Naive thymus-derived CD4-positive, alpha-beta T cell (primary cell): ENCODE measurements around the gene TMA7. TPM values are rescaled to one million over a fixed set of nuclear protein-coding genes. Genes with fewer than 3 reads are reported as not detected.
"Not testable (repeated sequence)": the region's sequence is repeated elsewhere in the genome, so short reads cannot be mapped to it uniquely, and the experiment has no call there.

ENCODE experiments used
- ATAC-seq: fragments of 150-1000 bp; cut with Tn5 transposase; 2 replicates; pipeline ENCODE4 v1.10.0; 2021; ENCODE audit warnings: mild to moderate bottlenecking, moderate library complexity
- CTCF ChIA-PET: fragments of 350-600 bp; sonication (Branson Sonifier 250); formaldehyde crosslinking; loops from one replicate; lab custom pipeline; 2021; ENCODE audit warnings: antibody characterized with exemption; lab: Charles Lee
- POLR2A ChIA-PET: fragments of 350-600 bp; sonication (Branson Sonifier 250); formaldehyde crosslinking; loops from one replicate; lab custom pipeline; 2021; ENCODE audit warnings: antibody characterized with exemption, inconsistent platforms; lab: Charles Lee
- DNase-seq, 9 donors: peaks; one replicate each; pipeline versions ENCODE4 v3.0.0 to v3.0.0-alpha.2; 2020 to 2022; ENCODE audit warnings: mixed read lengths in 1 of 9
- H3K27ac ChIP-seq: one replicate; pipeline ENCODE4 v1.7.0; 2013; ENCODE audit warnings: mild to moderate bottlenecking, low read depth, low read length, moderate library complexity
- H3K27me3 ChIP-seq, 2 donors: one replicate each; pipeline ENCODE4 v1.7.0; 2013; ENCODE audit warnings: low read length in 2 of 2, mild to moderate bottlenecking in 2 of 2, moderate library complexity in 2 of 2; ENCODE audit not compliant: control insufficient read depth in 2 of 2, insufficient read depth in 2 of 2
- H3K36me3 ChIP-seq, 3 experiments: 1 replicate in 2 of 3; 2 replicates in 1 of 3; pipeline ENCODE4 v1.7.0; 2013; ENCODE audit warnings: low read length in 3 of 3, mild to moderate bottlenecking in 3 of 3, moderate library complexity in 1 of 3; ENCODE audit not compliant: insufficient read depth in 3 of 3, control insufficient read depth in 2 of 3
- H3K4me1 ChIP-seq, 2 donors: one replicate each; pipeline ENCODE4 v1.7.0; 2013; ENCODE audit warnings: low read length in 2 of 2, mild to moderate bottlenecking in 2 of 2, moderate library complexity in 1 of 2; ENCODE audit not compliant: control insufficient read depth in 2 of 2, insufficient read depth in 2 of 2
- H3K4me3 ChIP-seq: 2 replicates; pipeline ENCODE4 v1.7.0; 2013; ENCODE audit warnings: mild to moderate bottlenecking, low read length
- H3K9me3 ChIP-seq, 3 experiments: 1 replicate in 2 of 3; 2 replicates in 1 of 3; pipeline ENCODE4 v1.7.0; 2013; ENCODE audit warnings: low read length in 3 of 3; ENCODE audit not compliant: control insufficient read depth in 2 of 3
- H3K27ac Mint-ChIP-seq, 9 donors: one replicate each; pipeline ENCODE4 v1.8.0; 2020 to 2022; ENCODE audit warnings: mixed read lengths in 9 of 9, mild to moderate bottlenecking in 8 of 9, moderate library complexity in 5 of 9, inconsistent platforms in 2 of 9
- H3K27me3 Mint-ChIP-seq, 5 donors: one replicate each; pipeline ENCODE4 v1.8.0; 2021 to 2022; ENCODE audit warnings: mixed read lengths in 5 of 5, mild to moderate bottlenecking in 1 of 5
- H3K36me3 Mint-ChIP-seq, 5 donors: one replicate each; pipeline ENCODE4 v1.8.0; 2020 to 2022; ENCODE audit warnings: mixed read lengths in 5 of 5, mild to moderate bottlenecking in 3 of 5, inconsistent platforms in 1 of 5
- H3K4me1 Mint-ChIP-seq, 7 donors: one replicate each; pipeline ENCODE4 v1.8.0; 2020 to 2022; ENCODE audit warnings: mixed read lengths in 7 of 7, mild to moderate bottlenecking in 3 of 7, inconsistent platforms in 1 of 7
- H3K4me3 Mint-ChIP-seq, 10 donors: one replicate each; pipeline ENCODE4 v1.8.0; 2020 to 2022; ENCODE audit warnings: mild to moderate bottlenecking in 10 of 10, mixed read lengths in 10 of 10, moderate library complexity in 6 of 10, inconsistent platforms in 2 of 10
- H3K9me3 Mint-ChIP-seq, 11 donors: one replicate each; pipeline ENCODE4 v1.8.0; 2020 to 2022; ENCODE audit warnings: mixed read lengths in 11 of 11, mild to moderate bottlenecking in 4 of 11, inconsistent platforms in 1 of 11, moderate library complexity in 1 of 11
- intact Hi-C, 2 donors: fragments of 100-400 bp; cut with micrococcal nuclease; formaldehyde crosslinking; loops; one replicate each; pipeline ENCODE4 v1.15.1; 2023
- polyA plus RNA-seq, 2 donors: library from polyadenylated mRNA; unstranded; fragments of 300-500 nt; fragmentation: Illumina TruSeq; gene quantifications; one replicate each; pipeline ENCODE4 v1.2.3, GENCODE V29; 2021
- total RNA-seq, 6 experiments: library from RNA in 5 of 6; stranded (reverse) in 5 of 6; gene quantifications; 1 replicate in 5 of 6; 2 replicates in 1 of 6; pipeline ENCODE4 v1.2.3 and lab custom pipeline; 2021 to 2026

TMA7 gene
- total and polyA plus RNA-seq, 7 experiments from 2014 or later = 193 to 752 (median 269) TPM

DNA sequence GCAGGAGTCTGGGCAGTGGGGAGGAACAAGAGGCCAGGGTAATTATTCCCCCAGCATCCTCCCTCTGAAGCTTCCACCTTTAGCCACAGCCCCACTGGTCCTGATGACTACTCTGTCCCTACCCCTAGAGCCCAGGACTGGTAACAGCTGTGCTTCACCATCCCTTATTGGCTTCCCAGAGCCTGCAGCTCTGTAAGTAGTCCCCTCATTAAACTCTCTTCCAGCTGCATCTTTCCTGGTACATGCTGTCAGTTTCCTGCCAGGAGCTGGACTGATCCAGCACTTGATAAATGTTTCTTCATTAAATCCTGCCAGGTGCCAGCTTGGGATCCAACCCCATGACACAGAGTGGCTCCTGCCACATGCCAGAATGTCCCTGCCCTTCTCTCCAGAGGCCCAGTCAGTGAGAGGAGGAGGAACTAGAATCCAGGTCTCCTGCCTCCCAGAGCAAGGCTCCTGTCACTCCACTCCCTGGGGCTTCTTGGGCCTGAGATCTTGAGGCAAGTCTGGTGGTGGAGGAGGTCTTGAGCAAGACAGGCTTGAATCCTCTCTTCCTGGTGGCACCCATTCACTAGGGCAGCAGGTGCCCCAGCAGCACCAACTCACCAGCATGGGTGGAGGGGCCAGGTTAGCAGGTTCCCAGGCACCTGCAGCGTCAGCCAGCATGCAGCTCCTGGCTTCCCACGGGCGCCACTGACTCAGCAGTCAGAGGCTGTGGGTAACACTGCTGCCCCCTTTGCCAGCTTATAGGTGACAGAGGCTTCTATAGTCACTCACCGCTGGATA is 40.5 kb upstream of the TMA7 start:
- DNase-seq (peak in 1 of 9 donors; percentile 18), ATAC-seq (no peak)
- no peaks in the 10 kb centered on the region for H3K9me3 ChIP-seq
- no peak overlapping the region for H3K4me3 ChIP-seq
- no peaks in the 10 kb centered on the region for H3K4me1 ChIP-seq
- ChIA-PET POLR2A (interaction anchor here (2.7 kb wide), 1 partner anchor 148 kb away, joined by 17 read pairs; no protein-coding TSS in a partner anchor), CTCF (interaction anchor here (0.9 to 5.8 kb wide), 16 partner anchors 13 to 211 kb away, joined by 3 to 187 read pairs (median 5); partner anchors contain the start of genes PFKFB4 and PLXNB1)
- H3K4me3 Mint-ChIP-seq = no peak overlapping the region
- peaks cover 0 to 3% (median 0%) of the 10 kb centered on the region in 7 donors for H3K4me1 Mint-ChIP-seq
- no peaks in the 10 kb centered on the region for H3K36me3 ChIP-seq
- no peaks in the 10 kb centered on the region for H3K9me3 Mint-ChIP-seq
- no peaks in the 10 kb centered on the region for H3K27me3 ChIP-seq
- no peak overlapping the region for H3K27ac ChIP-seq
- H3K27ac Mint-ChIP-seq = peak overlapping the region in 1 of 9 donors; percentile 14
- peaks cover 0 to 10% (median 10%) of the 10 kb centered on the region in 5 donors for H3K27me3 Mint-ChIP-seq
- intact Hi-C loops = loop anchor here (2.0 kb wide), 4 partner anchors 67 to 285 kb away; partner anchors contain the start of genes NCKIPSD (in 1 of the 2), PFKFB4 (in 1 of the 2) and UQCRC1 (in 1 of the 2)
- no peaks in the 10 kb centered on the region for H3K36me3 Mint-ChIP-seq

DNA sequence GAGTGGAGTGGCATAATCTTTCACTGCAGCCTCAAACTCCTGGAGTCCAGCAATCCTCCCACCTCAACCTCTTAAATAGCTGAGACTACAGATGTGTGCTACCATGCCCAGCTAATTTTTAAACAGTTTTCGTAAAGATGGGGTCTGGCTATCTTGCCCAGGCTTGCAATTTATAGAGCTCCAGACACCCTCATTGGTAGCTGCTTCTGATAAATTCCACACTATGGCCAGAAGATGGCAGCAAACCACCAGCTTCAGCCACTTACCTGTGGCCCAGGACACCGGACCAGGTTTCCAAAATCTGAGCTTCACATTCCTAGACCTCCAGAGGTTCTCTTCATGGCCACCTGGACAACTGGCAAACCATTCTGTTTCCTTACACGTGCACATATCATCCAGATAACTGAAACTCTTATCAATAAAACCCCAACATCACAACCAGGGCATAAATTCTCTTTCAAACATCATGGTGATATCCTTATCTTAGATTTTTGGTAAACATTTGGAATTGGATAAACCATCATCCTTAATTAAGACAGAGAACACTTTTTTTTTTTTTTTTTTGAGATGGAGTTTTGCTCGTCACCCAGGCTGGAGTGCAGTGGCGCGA is 39.1 kb upstream of the TMA7 start:
- no peaks in the 10 kb centered on the region for H3K36me3 ChIP-seq
- H3K4me3 ChIP-seq = no peak overlapping the region
- ChIA-PET CTCF (interaction anchor here (0.6 to 5.8 kb wide), 43 partner anchors 11 to 282 kb away, joined by 3 to 187 read pairs (median 4); partner anchors contain the start of genes ATRIP, CCDC51, PFKFB4 and PLXNB1), POLR2A (interaction anchor here (0.6 to 2.7 kb wide), 8 partner anchors 10 to 689 kb away, joined by 3 to 17 read pairs (median 3); partner anchors contain the start of genes CCDC51, SLC26A6 and TMA7)
- H3K4me1 ChIP-seq = no peaks in the 10 kb centered on the region
- H3K27ac ChIP-seq = no peak overlapping the region
- Mint-ChIP-seq H3K27ac (peak overlapping the region in 1 of 9 donors; percentile 47), H3K4me1 (peaks cover 0 to 3% (median 0%) of the 10 kb centered on the region in 7 donors), H3K9me3 (no peaks in the 10 kb centered on the region), H3K27me3 (peaks cover 0 to 7% (median 3%) of the 10 kb centered on the region in 5 donors), H3K36me3 (no peaks in the 10 kb centered on the region), H3K4me3 (no peak overlapping the region)
- ATAC-seq = peak; percentile 86
- H3K27me3 ChIP-seq = no peaks in the 10 kb centered on the region
- no peaks in the 10 kb centered on the region for H3K9me3 ChIP-seq
- intact Hi-C loops = loop anchor here (1.0 to 2.0 kb wide), 13 partner anchors 31 to 284 kb away; partner anchors contain the start of genes NCKIPSD (in 2 of the 2), UQCRC1 (in 2 of the 2) and PFKFB4 (in 1 of the 2)
- peak; percentile 33 to 76 (median 66) for DNase-seq

DNA sequence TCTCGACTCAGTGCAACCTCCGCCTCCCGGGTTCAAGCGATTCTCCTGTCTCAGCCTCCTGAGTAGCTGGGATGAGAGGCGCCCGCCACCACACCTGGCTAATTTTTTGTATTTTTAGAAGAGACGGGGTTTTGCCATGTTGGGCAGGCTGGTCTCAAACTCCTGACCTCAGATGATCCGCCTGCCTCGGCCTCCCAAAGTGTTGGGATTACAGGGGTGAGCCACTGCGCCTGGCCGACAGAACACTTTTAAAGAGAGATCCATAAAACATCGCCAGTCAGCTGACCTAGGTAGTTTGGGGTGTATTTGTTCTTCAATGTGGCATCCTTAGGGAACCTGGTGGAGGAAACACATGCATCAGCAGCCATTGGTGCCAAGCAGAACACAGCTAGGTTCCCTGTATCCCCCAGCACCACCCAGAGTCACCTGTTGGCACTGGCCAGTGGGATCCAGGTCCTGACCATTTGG is 38.6 kb upstream of the TMA7 start:
- H3K4me3 Mint-ChIP-seq, H3K27me3 ChIP-seq, H3K27me3 Mint-ChIP-seq, H3K36me3 Mint-ChIP-seq, H3K9me3 Mint-ChIP-seq, H3K4me1 Mint-ChIP-seq, ATAC-seq, H3K27ac Mint-ChIP-seq, H3K36me3 ChIP-seq, H3K4me3 ChIP-seq, H3K9me3 ChIP-seq, H3K27ac ChIP-seq, DNase-seq, H3K4me1 ChIP-seq: not testable (repeated sequence)
- ChIA-PET CTCF (interaction anchor here (0.6 to 5.8 kb wide), 33 partner anchors 22 to 535 kb away, joined by 3 to 187 read pairs (median 5); partner anchors contain the start of genes ATRIP, CCDC51, PFKFB4 and PLXNB1), POLR2A (interaction anchor here (0.7 to 2.7 kb wide), 7 partner anchors 34 to 689 kb away, joined by 3 to 17 read pairs (median 3); partner anchors contain the start of genes CCDC51, SLC26A6 and TMA7)
- intact Hi-C loops = loop anchor here (1.0 to 2.0 kb wide), 13 partner anchors 31 to 284 kb away; partner anchors contain the start of genes NCKIPSD (in 2 of the 2), UQCRC1 (in 2 of the 2) and PFKFB4 (in 1 of the 2)

DNA sequence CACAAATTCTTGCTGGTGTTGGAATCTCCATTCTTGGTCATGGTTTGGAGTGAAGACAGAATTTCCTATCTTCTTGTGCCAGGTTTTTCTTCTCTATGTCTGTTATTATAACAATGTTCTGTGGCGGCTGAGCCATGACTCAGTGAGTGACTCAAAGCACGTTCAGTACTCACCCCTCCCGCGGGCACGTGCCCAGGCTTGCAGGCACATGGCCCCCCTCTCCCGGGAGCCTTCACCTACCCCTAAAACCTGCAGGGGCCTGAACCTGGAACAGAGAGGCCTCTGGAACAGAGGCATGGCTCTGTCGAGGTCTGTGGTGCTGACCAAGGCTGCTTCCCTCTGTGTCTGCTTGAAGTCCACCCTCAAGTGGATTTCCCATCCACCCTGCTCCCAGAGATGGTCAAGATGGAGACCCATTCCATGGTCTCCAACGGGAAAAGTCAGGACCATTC is 37.8 kb upstream of the TMA7 start:
- no peaks in the 10 kb centered on the region for H3K36me3 Mint-ChIP-seq
- DNase-seq (peak in 1 of 9 donors; percentile 18), ATAC-seq (no peak)
- Histone ChIP-seq H3K9me3 (no peaks in the 10 kb centered on the region), H3K4me3 (no peak overlapping the region), H3K4me1 (no peaks in the 10 kb centered on the region), H3K36me3 (no peaks in the 10 kb centered on the region), H3K27ac (no peak overlapping the region), H3K27me3 (no peaks in the 10 kb centered on the region)
- intact Hi-C loops = no loop called here
- POLR2A ChIA-PET = no interaction called here
- CTCF ChIA-PET = interaction anchor here (0.6 to 5.8 kb wide), 9 partner anchors 31 to 535 kb away, joined by 3 to 187 read pairs (median 5); partner anchors contain the start of genes ATRIP, PFKFB4 and PLXNB1
- H3K4me3 Mint-ChIP-seq = no peak overlapping the region
- no peaks in the 10 kb centered on the region for H3K9me3 Mint-ChIP-seq
- H3K27me3 Mint-ChIP-seq = peaks cover 0 to 5% (median 0%) of the 10 kb centered on the region in 5 donors
- H3K27ac Mint-ChIP-seq = no peak overlapping the region
- peaks cover 0 to 3% (median 0%) of the 10 kb centered on the region in 7 donors for H3K4me1 Mint-ChIP-seq

DNA sequence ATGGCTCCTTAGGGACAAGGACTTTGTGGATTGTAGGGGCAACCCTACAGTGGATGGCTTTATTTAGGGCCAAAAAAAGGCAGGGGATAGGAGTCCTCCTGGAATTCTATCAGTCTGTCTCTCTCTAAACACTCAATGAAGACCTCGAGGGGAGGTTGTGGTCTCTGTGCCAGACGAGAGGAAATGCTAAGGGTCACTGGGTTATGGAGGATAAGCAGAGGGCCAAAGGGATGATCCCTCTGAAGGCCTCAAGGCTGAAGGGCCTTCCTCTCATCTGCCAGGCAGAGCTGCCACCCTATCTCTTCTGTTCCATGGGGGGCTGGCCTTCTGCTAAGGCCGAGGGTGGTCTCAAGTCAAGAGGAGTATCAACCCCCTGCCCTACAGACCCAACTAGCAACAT is 37.1 kb upstream of the TMA7 start:
- H3K27me3 ChIP-seq = no peaks in the 10 kb centered on the region
- no peaks in the 10 kb centered on the region for H3K36me3 ChIP-seq
- peaks cover 0 to 5% (median 0%) of the 10 kb centered on the region in 5 donors for H3K27me3 Mint-ChIP-seq
- ChIA-PET CTCF (interaction anchor here (2.4 to 5.8 kb wide), 4 partner anchors 31 to 146 kb away, joined by 13 to 187 read pairs (median 80); partner anchors contain the start of gene PLXNB1), POLR2A (interaction anchor here (0.6 kb wide), 1 partner anchor 16 kb away, joined by 6 read pairs; no protein-coding TSS in a partner anchor)
- H3K4me1 Mint-ChIP-seq = peaks cover 0 to 3% (median 0%) of the 10 kb centered on the region in 7 donors
- intact Hi-C loops = no loop called here
- H3K4me1 ChIP-seq = no peaks in the 10 kb centered on the region
- no peak overlapping the region for H3K27ac Mint-ChIP-seq
- no peaks in the 10 kb centered on the region for H3K9me3 ChIP-seq
- H3K4me3 ChIP-seq = no peak overlapping the region
- ATAC-seq = no peak
- no peaks in the 10 kb centered on the region for H3K9me3 Mint-ChIP-seq
- no peaks in the 10 kb centered on the region for H3K36me3 Mint-ChIP-seq
- no peak overlapping the region for H3K27ac ChIP-seq
- H3K4me3 Mint-ChIP-seq = no peak overlapping the region
- no peak for DNase-seq
